Measurements from ENCODE around the gene LDAH.
A peak's percentile ranks its signal among the peaks of the same experiment; 100 is the strongest.
"Not testable (repeated sequence)": the region's sequence is repeated elsewhere in the genome, so short reads cannot be mapped to it uniquely, and the experiment has no call there.

LDAH gene

GRCh38 chr2:20722592-20723240 is 100.2 kb downstream of the LDAH start:
- TF ChIP-seq ZFP3 (CRISPR knock-in tag; IDR thresholded peaks at IDR 0.05) (0 out of 2 replicates have a peak, but pooled peaks have one; percentile 39), GLIS3 (CRISPR knock-in tag; IDR thresholded peaks at IDR 0.05) (no peak)
- ATAC-seq: no peak

GRCh38 chr2:20717641-20718040 is 105.3 kb downstream of the LDAH start:
- no peak for ATAC-seq
- TF ChIP-seq CSDC2 (CRISPR knock-in tag; IDR thresholded peaks at IDR 0.05) (no peak), POU6F1 (CRISPR knock-in tag; IDR thresholded peaks at IDR 0.05; ENCODE audit: borderline replicate concordance, low read depth) (no peak), RARB (CRISPR knock-in tag; IDR thresholded peaks at IDR 0.05) (no peak), CSRNP3 (CRISPR knock-in tag; IDR thresholded peaks at IDR 0.05) (no peak), ZFP3 (CRISPR knock-in tag; IDR thresholded peaks at IDR 0.05) (no peak), ZFP30 (CRISPR knock-in tag; IDR thresholded peaks at IDR 0.05) (no peak), ZNF8 (CRISPR knock-in tag; IDR thresholded peaks at IDR 0.05) (no peak), PATZ1 (CRISPR knock-in tag; IDR thresholded peaks at IDR 0.05; ENCODE audit: borderline replicate concordance) (no peak), TOX (CRISPR knock-in tag; IDR thresholded peaks at IDR 0.05; ENCODE audit: borderline replicate concordance) (no peak), TCF4 (CRISPR knock-in tag; IDR thresholded peaks at IDR 0.05; ENCODE audit: borderline replicate concordance) (no peak), ESRRG (CRISPR knock-in tag; IDR thresholded peaks at IDR 0.05) (no peak), OSR1 (CRISPR knock-in tag; IDR thresholded peaks at IDR 0.05) (no peak)

- not testable (repeated sequence) for ATAC-seq
- peak; percentile 65 for TF ChIP-seq ZNF8 (CRISPR knock-in tag; IDR thresholded peaks at IDR 0.05)
These were observed 106.7 kb downstream of the LDAH start for GRCh38 chr2:20716164-20716563.

GRCh38 chr2:20714412-20714811 is 108.5 kb downstream of the LDAH start:
- ATAC-seq: not testable (repeated sequence)

GRCh38 chr2:20713585-20713984 is 109.3 kb downstream of the LDAH start:
- ATAC-seq: not testable (repeated sequence)

- not testable (repeated sequence) for ATAC-seq
These were observed 111.3 kb downstream of the LDAH start for GRCh38 chr2:20711641-20712040.

GRCh38 chr2:20707601-20708000 is 115.3 kb downstream of the LDAH start:
- no peak for ATAC-seq

More at GRCh38 chr2:20707601-20708000, 115.3 kb downstream of the LDAH start:
- TF ChIP-seq RARB (CRISPR knock-in tag; IDR thresholded peaks at IDR 0.05) (no peak), TOX (CRISPR knock-in tag; IDR thresholded peaks at IDR 0.05; ENCODE audit: borderline replicate concordance) (no peak), OSR1 (CRISPR knock-in tag; IDR thresholded peaks at IDR 0.05) (no peak), POU6F1 (CRISPR knock-in tag; IDR thresholded peaks at IDR 0.05; ENCODE audit: borderline replicate concordance, low read depth) (no peak), ARNTL (CRISPR knock-in tag; IDR thresholded peaks at IDR 0.05; ENCODE audit: borderline replicate concordance, low read depth) (no peak), ZFP30 (CRISPR knock-in tag; IDR thresholded peaks at IDR 0.05) (no peak), ZNF8 (CRISPR knock-in tag; IDR thresholded peaks at IDR 0.05) (no peak), CREB5 (CRISPR knock-in tag; IDR thresholded peaks at IDR 0.05; ENCODE audit: low read depth) (no peak), CSDC2 (CRISPR knock-in tag; IDR thresholded peaks at IDR 0.05) (no peak)

Data from SK-N-SH treated with all-trans-retinoic acid at 6 μM for 48 hours (cell line).